GM19025 (cell line): ENCODE measurements around the gene PRR23E.

Experiments used
- ATAC-seq: cut with Tn5 transposase; IDR thresholded peaks from one replicate; pipeline ENCODE4 v1.9.1; 2021; ENCODE audit warnings: mild to moderate bottlenecking, low read depth, moderate library complexity; ENCODE audit not compliant: unreplicated experiment

PRR23E gene

GRCh38 chr3:127206611-127207516, 13.9 kb downstream of the PRR23E start:
- no peak for ATAC-seq

GRCh38 chr3:127207727-127208482, 15.0 kb downstream of the PRR23E start:
- no peak for ATAC-seq

- ATAC-seq: no peak
These were observed 15.7 kb downstream of the PRR23E start for GRCh38 chr3:127208483-127209100.

- no peak for ATAC-seq
These were observed 16.4 kb downstream of the PRR23E start for GRCh38 chr3:127209155-127209839.

GRCh38 chr3:127209840-127210653, 17.1 kb downstream of the PRR23E start:
- ATAC-seq: no peak

DNA sequence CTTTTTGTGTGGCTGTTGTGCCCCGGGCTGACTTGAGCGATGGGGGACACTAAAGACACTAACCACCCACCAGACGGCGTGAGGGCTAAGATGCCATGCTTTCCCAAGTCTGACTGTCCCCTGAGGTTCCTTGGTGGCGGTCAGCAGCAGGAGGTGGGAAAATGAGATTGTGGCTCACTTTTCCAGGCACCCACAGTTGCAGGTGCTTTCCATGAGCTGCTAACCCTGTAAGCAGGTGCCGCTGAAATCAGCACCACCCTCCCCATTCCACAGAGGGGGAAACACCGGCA, 17.7 kb downstream of the PRR23E start:
- ATAC-seq: no peak

DNA sequence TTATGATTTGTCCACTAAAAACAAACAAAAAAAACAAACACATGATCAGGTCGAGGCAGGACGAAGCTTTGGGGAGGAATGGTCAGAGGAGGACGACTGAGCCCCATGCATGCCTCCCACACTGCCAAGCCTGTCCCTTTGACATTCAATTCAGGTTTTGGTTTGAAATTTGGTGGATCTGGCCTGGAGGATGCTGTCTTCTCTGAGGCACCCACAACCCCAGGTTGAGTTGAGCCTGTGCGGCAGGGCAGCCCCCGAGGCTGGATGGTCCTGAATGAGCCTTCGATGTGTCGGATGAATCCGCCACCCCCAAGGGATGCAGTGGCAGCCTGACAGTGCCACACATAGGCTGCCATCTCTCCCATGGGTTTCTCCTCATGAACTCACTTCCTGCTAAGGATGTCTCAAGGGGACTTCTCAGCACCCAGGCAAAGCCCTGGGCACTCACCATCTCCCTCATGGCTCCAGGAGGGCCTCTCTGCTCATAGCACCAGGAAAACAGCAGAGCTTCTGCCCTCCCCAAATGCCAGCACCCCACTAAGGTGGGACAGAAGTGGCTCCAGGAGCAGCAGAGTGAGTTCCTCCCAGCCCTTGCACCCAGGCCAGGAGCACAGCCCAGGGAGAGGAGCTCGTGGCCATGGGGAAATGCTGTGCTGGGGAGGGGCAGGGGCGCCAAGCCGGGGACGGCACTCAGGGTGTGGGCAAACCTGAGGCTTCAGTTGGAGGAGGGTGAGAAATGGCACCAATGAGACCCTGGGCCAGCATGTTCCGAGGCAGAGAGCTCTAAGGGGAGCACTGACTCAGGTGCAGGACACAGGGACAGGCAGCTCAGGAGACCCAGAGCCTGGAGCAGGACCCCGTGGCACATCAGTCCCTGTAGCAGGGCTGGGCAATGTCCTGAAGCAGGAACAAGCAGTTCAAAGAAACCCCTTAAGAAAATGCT, 18.5 kb downstream of the PRR23E start:
- no peak for ATAC-seq

DNA sequence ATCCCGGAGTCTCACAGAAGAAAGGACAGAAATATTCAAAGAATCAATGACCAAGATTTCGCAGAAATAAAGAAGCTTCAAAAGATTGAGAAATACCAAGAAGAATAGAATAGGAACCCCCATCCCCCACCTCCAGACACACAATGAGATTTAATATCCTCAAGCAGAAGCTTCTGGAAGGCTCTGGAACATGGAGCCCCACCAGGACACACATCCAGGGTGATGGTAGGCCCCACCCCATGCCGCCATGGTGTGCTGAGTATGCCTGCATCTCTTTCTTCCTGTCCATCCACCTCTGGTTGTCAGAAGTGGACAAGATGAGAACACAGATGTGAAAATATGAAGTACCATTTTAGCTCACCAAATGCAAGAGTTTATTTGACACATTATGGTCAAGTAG, 19.3 kb downstream of the PRR23E start:
- no peak for ATAC-seq

DNA sequence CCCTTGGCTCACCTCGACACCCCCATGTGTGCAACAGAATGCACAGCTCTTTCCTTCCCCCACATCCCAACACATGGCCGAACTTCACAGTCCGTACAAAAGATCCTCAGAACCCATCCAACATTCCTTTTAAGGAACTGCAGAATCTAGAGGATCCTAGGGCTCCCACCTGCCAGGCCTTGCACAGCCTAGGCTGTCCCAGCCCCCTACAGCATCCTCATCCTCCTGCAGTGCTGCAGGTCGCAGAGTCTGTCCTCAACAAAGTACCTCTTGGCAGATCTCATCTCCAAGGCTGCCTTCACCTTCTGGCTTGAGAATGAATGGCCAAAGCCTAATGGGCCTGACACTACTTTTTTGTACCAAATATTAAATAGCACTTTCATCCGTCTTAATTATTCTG, 19.8 kb downstream of the PRR23E start:
- no peak for ATAC-seq

- ATAC-seq: no peak
These were observed 20.5 kb downstream of the PRR23E start for GRCh38 chr3:127213381-127213918.

DNA sequence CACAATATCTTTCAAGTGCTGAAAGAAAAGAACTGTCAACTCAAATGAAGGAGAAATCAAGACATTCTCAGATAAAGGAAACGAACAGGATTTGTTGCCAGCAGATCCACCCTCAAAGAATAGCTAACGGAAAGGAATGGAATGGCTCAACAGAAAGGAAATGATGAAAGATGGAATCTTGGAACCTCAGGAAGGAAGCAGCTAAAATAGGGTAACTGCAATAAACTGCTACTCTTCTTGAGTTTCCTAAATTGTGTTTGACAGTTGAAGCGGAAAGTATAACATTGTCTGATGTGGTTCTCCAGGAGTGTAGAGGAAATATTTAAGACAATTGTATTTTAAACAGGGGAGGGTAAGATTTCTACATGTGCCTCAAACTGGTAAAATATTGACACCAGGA, 22.0 kb downstream of the PRR23E start:
- no peak for ATAC-seq

GRCh38 chr3:127215714-127216414, 22.9 kb downstream of the PRR23E start:
- ATAC-seq: no peak

GRCh38 chr3:127216415-127217261, 23.7 kb downstream of the PRR23E start:
- ATAC-seq: peak; percentile 56

DNA sequence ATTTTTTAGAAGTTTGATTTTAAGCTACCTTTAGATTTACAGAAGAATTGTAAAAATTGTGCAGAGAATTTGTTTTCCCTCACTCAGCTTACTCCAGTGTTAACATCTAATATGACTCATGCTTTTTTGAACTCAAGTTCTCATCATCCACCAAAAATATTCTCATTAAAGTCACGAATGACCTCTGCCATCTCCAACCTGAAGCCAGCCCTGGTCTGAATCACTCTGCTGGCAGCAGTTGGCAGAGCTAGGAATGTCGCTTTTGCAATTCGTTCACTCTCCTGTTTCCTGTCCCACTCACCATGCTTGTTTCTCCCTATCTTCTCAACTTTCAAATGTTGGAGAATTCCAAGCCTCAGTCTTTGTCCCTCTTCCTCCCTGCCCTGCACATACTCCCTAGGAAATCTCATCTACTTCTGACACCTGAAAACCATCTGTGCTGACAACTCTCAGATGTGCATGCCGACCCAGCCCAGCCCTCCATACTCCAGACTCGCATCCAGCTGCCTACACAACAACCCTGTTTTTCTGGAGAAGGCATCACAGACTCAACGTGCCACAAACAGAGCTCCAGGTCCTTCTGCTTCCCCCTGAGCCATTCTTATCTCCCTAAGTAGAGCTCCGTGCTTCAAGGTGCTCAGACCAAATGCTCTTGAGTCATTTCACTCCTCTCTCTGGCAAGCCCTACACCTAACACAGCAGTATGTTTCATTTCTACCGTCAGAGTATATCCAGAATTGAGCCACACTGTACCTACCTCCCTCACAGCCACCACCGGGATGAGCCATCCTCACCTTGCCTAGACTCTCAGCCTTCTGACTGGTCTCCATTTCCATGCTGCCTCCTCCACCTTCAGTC, 24.9 kb downstream of the PRR23E start:
- no peak for ATAC-seq

- ATAC-seq: no peak
These were observed 25.6 kb downstream of the PRR23E start for GRCh38 chr3:127218454-127218922.

DNA sequence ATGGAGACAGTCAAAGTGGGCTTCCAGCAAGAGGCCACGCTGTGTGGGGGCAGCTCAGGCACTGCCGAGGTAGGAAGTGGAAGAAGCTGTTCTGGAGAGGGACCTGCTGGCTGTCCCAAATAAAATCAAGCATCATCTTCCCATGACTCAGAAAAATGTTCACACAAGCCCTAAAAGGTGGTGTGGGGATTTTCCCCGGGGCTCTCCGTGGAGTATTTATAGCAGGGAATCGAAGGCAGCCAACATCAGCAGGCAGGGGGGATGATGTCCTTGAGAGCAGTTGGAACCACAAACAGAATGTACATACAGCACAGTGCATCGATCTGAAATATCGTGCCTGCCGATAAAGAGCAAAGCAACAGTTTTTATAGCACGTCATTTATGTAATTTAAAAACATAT, 27.6 kb downstream of the PRR23E start:
- ATAC-seq: no peak
